HEK293 (cell line): ENCODE results near the gene DAZAP1.

Source experiments
- CTCF ChIP-seq: fragments of 450-650 bp; formaldehyde crosslinking; IDR thresholded peaks from 2 replicates; pipeline ENCODE4 v1.5.1; 2016; ENCODE audit warnings: missing biosample characterization, missing genetic modification characterization
- KLF16 ChIP-seq: fragments of 450-650 bp; formaldehyde crosslinking; IDR thresholded peaks from 2 replicates; pipeline ENCODE4 v1.5.1; 2017; ENCODE audit warnings: missing biosample characterization, missing genetic modification characterization
- PATZ1 ChIP-seq: fragments of 450-650 bp; formaldehyde crosslinking; IDR thresholded peaks from 2 replicates; pipeline ENCODE4 v1.5.1; 2016; ENCODE audit warnings: missing biosample characterization, missing genetic modification characterization
- SCRT1 ChIP-seq: fragments of 450-650 bp; formaldehyde crosslinking; IDR thresholded peaks from 2 replicates; pipeline ENCODE4 v1.5.1; 2016; ENCODE audit warnings: missing biosample characterization, missing genetic modification characterization, borderline replicate concordance
- YY1 ChIP-seq: fragments of 450-650 bp; formaldehyde crosslinking; IDR thresholded peaks from 2 replicates; pipeline ENCODE4 v1.5.1; 2018; ENCODE audit warnings: missing biosample characterization, missing genetic modification characterization
- ZBTB1 ChIP-seq: fragments of 450-650 bp; formaldehyde crosslinking; IDR thresholded peaks from 2 replicates; pipeline ENCODE4 v1.5.1; 2016; ENCODE audit warnings: missing biosample characterization, missing genetic modification characterization
- ZFP3 ChIP-seq: fragments of 450-650 bp; formaldehyde crosslinking; IDR thresholded peaks from 2 replicates; pipeline ENCODE4 v1.5.1; 2016; ENCODE audit warnings: low read depth, missing biosample characterization, missing genetic modification characterization
- ZNF175 ChIP-seq: fragments of 450-650 bp; formaldehyde crosslinking; IDR thresholded peaks from 2 replicates; pipeline ENCODE4 v1.5.1; 2016; ENCODE audit warnings: missing biosample characterization, missing genetic modification characterization
- ZNF274 ChIP-seq, 2 experiments: fragments of 200-500 bp in 1 of 2; fragments of 450-650 bp in 1 of 2; sonication (Bioruptor generic) in 1 of 2; formaldehyde crosslinking in 1 of 2; IDR thresholded peaks; 2 replicates each; pipeline versions ENCODE4 v1.5.1 to v1.6.1; 2014 to 2016; ENCODE audit warnings: borderline replicate concordance in 1 of 2, inconsistent platforms in 1 of 2, low read length in 1 of 2, missing biosample characterization in 1 of 2, missing genetic modification characterization in 1 of 2
- ZNF514 ChIP-seq: fragments of 450-650 bp; formaldehyde crosslinking; IDR thresholded peaks from 2 replicates; pipeline ENCODE4 v1.5.1; 2016; ENCODE audit warnings: missing biosample characterization, missing genetic modification characterization
- ZNF660 ChIP-seq: fragments of 450-650 bp; IDR thresholded peaks from 2 replicates; pipeline ENCODE4 v1.5.1; 2018; ENCODE audit warnings: missing biosample characterization, mild to moderate bottlenecking, missing genetic modification characterization
- ZSCAN23 ChIP-seq: fragments of 450-650 bp; formaldehyde crosslinking; IDR thresholded peaks from 2 replicates; pipeline ENCODE4 v1.5.1; 2016; ENCODE audit warnings: missing biosample characterization, missing genetic modification characterization

- TF ChIP-seq ZNF175 (tag by site-specific recombination) (no peak), ZNF274 (IDR thresholded peaks at IDR 0.05; ENCODE audit: low read length) (no peak), ZNF274 (tag by site-specific recombination; IDR thresholded peaks at IDR 0.05; ENCODE audit: borderline replicate concordance) (no peak), ZNF660 (tag by site-specific recombination) (no peak), SCRT1 (tag by site-specific recombination) (no peak), ZNF514 (tag by site-specific recombination) (no peak), CTCF (tag by site-specific recombination) (no peak), YY1 (no peak), ZBTB1 (tag by site-specific recombination) (no peak), ZFP3 (tag by site-specific recombination) (no peak), KLF16 (tag by site-specific recombination) (no peak), PATZ1 (tag by site-specific recombination) (no peak), ZSCAN23 (tag by site-specific recombination) (no peak)
Observed at GRCh38 chr19:1388637-1389026, 18.8 kb upstream of the DAZAP1 start.
